Hematopoietic multipotent progenitor cell treated with erythropoietin and hydrocortisone succinate and interleukin-3 and kit ligand, for 4 days (in vitro differentiated cells): ENCODE results near the gene MAP1B.

Experiments
- DNase-seq: peaks from one replicate; pipeline ENCODE4 v3.0.0-alpha.2; 2015

MAP1B gene

GRCh38 chr5:72231991-72232703 lies 124.9 kb downstream of the MAP1B start:
- DNase-seq: peak; percentile 91

- DNase-seq: no peak
Measured at GRCh38 chr5:72232838-72233237, 125.6 kb downstream of the MAP1B start.

- DNase-seq: peak; percentile 59
Measured at GRCh38 chr5:72233835-72234234, 126.6 kb downstream of the MAP1B start.

GRCh38 chr5:72234265-72234700 lies 127.0 kb downstream of the MAP1B start:
- DNase-seq: peak; percentile 95

- DNase-seq: no peak
Measured at GRCh38 chr5:72234868-72235267, 127.6 kb downstream of the MAP1B start.

GRCh38 chr5:72235725-72236124 lies 128.4 kb downstream of the MAP1B start:
- DNase-seq: no peak

- DNase-seq: no peak
Measured at GRCh38 chr5:72237415-72237814, 130.1 kb downstream of the MAP1B start.

- DNase-seq: no peak
Measured at GRCh38 chr5:72237879-72238278, 130.6 kb downstream of the MAP1B start.

- DNase-seq: no peak
Measured at GRCh38 chr5:72238712-72239445, 131.6 kb downstream of the MAP1B start.

GRCh38 chr5:72241346-72242003 lies 134.2 kb downstream of the MAP1B start:
- no peak for DNase-seq

GRCh38 chr5:72242796-72243475 lies 135.7 kb downstream of the MAP1B start:
- DNase-seq: no peak

GRCh38 chr5:72243706-72244105 lies 136.4 kb downstream of the MAP1B start:
- peak; percentile 55 for DNase-seq

- DNase-seq: peak; percentile 85
Measured at GRCh38 chr5:72244862-72245371, 137.6 kb downstream of the MAP1B start.

- DNase-seq: no peak
Measured at GRCh38 chr5:72245546-72245945, 138.3 kb downstream of the MAP1B start.

- no peak for DNase-seq
Measured at GRCh38 chr5:72245951-72246532, 138.8 kb downstream of the MAP1B start.

GRCh38 chr5:72246954-72247442 lies 139.7 kb downstream of the MAP1B start:
- no peak for DNase-seq

- no peak for DNase-seq
Measured at GRCh38 chr5:72248410-72248981, 141.2 kb downstream of the MAP1B start.

- DNase-seq: no peak
Measured at GRCh38 chr5:72251386-72251785, 144.1 kb downstream of the MAP1B start.

- DNase-seq: no peak
Measured at GRCh38 chr5:72252008-72252407, 144.7 kb downstream of the MAP1B start.

GRCh38 chr5:72252574-72253155 lies 145.4 kb downstream of the MAP1B start:
- no peak for DNase-seq

- no peak for DNase-seq
Measured at GRCh38 chr5:72255237-72255636, 148.0 kb downstream of the MAP1B start.

GRCh38 chr5:72255670-72256069 lies 148.4 kb downstream of the MAP1B start:
- DNase-seq: no peak
